ENCODE measurements around the gene FEM1C.

The FEM1C gene

DNA sequence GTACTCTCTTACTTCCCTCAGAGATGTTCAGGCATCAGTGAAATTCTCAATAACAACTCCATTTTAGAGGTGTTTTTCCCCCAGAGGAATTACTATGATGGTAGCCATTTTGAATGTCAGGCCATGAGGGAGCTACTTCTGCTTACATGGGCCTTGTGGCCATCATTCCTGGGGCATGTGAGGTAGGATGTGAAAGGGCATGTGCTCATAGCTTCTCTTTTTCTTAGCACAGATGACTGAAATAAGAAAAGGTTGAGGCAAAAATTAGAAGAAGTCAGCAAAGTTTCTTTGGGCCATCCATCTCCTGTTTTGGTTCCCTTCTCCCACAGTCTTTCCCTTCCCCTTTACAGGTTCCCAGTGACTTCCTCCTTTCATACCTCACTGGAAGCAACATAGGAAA is 68.8 kb downstream of the FEM1C start:
- no peak for DNase-seq

DNA sequence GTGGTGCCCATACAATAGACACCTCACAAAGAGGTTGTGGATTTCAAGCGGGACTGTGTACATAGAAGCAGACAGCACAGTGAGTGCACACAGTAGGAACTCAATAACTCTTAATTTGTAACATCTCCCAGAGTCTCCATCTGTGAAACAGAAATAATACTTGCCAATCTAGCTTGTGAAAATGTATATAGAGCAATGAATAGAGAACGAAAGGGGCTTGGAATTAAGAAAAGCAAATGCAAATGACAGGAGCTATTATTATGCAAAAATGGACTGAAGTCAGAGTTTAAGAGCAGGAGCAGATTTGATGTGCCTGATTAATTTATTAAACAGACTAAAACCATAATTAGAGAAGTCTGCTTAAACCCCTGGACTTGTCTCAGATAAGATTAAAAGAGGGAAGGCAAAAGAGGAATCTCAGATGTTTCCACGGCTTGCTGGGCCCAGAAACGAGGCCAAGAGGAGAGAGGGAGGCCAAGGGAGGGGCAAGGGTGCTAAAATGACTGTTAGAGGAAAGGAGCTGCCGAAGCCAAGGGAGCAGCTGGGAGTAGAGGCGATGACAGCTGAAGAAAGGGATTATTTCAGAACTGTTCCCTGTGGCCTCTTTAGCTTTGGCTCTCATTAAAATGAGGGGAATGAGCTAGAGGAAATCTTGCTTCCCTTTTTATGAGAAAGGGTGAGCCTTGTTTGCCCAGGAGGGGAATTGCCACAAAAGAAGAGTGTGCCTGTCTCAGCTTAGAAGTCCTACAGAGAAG is 72.1 kb downstream of the FEM1C start:
- peak in 1 of 14 donors; percentile 78 for DNase-seq

DNA sequence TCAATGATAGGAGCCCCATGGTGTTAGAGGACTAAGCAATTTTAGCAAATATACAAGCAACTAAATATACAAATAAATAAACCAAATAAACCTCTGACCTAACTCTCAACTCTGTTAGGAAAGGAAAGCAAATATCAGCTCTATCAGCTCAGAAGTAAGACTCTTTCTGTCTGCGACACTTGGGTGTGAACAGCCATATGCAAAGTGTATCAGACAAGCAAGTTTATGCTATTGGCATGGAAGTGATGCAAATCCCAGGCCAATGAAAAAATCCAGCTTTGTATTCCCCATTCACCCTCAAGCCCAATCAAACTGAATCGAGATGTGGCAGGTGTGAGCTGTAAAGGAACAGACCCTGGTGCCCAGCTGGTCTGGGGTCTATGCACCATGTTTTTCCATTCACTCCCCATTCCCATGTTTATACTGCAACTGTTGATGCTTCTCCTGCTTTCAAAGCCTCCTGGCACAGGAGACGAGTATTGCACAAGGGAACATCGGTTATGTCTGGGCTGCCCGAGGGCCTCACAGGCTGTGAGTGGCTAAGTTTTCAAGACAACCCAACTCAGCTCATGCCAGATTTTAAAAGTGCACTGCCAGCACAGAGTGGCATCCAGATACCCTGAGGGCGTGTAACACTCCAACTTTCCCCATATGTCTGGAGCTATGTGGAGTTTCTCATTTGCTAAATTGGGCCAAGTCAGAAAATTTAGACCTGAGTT is 73.1 kb downstream of the FEM1C start:
- peak in 2 of 14 donors; percentile 10 to 16 for DNase-seq

DNA sequence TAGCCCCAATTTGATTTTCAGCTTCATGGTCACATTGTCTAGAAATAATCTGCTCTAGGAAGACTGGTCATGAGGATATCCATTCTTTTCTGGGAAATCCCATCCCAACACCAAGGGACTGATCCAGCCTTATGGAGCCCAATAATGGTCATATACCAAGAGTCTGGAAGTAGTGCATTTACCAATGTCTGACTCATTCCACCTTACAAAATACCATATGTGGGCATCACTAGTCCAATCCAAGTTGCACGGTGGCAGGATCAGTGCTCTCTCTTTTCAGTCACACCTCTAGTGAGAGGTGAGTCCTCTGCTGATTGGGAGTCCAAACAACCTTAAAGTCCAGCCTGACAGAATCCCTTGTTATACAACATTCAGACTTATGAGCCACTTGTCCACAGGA is 73.7 kb downstream of the FEM1C start:
- no peak for DNase-seq

Data from C1 segment of cervical spinal cord (tissue), 14 donors.